Mesenchymal stem cell (in vitro differentiated cells and primary cell): ENCODE data around the gene FAM50B.

Source experiments
- DNase-seq: peaks from one replicate; pipeline ENCODE4 v3.0.0-alpha.2; 2013
- H2AFZ ChIP-seq: one replicate; pipeline ENCODE4 v1.6.1; 2013; ENCODE audit warnings: low read depth, mild to moderate bottlenecking, control low read depth, inconsistent platforms, low read length, moderate library complexity
- H2AK5ac ChIP-seq: 2 replicates; pipeline ENCODE4 v1.6.1; 2013; ENCODE audit warnings: low read length, moderate library complexity, mild to moderate bottlenecking, inconsistent platforms; ENCODE audit not compliant: severe bottlenecking
- H2BK120ac ChIP-seq: one replicate; pipeline ENCODE4 v1.6.1; 2013; ENCODE audit warnings: low read depth, mild to moderate bottlenecking, inconsistent platforms, low read length, moderate library complexity
- H2BK12ac ChIP-seq, 2 experiments: one replicate each; pipeline ENCODE4 v1.6.1; 2013; ENCODE audit warnings: inconsistent platforms in 2 of 2, low read length in 2 of 2, mild to moderate bottlenecking in 2 of 2, moderate library complexity in 2 of 2, control low read depth in 1 of 2
- H2BK15ac ChIP-seq: one replicate; pipeline ENCODE4 v1.6.1; 2013; ENCODE audit warnings: mild to moderate bottlenecking, low read depth, inconsistent platforms; ENCODE audit not compliant: poor library complexity, severe bottlenecking
- H2BK5ac ChIP-seq: 2 replicates; pipeline ENCODE4 v1.6.1; 2013; ENCODE audit warnings: low read depth, mild to moderate bottlenecking, low read length, control low read depth, inconsistent platforms; ENCODE audit not compliant: poor library complexity, severe bottlenecking
- H3K14ac ChIP-seq, 2 experiments: one replicate each; pipeline ENCODE4 v1.6.1; 2013; ENCODE audit warnings: inconsistent platforms in 2 of 2, low read length in 2 of 2, control low read depth in 1 of 2, mild to moderate bottlenecking in 1 of 2, moderate library complexity in 1 of 2
- H3K18ac ChIP-seq, 2 experiments: one replicate each; pipeline ENCODE4 v1.6.1; 2013; ENCODE audit warnings: inconsistent platforms in 2 of 2, low read length in 2 of 2, control low read depth in 1 of 2, low read depth in 1 of 2, mild to moderate bottlenecking in 1 of 2
- H3K23ac ChIP-seq, 2 experiments: one replicate each; pipeline ENCODE4 v1.6.1; 2013; ENCODE audit warnings: inconsistent platforms in 2 of 2, low read length in 2 of 2, mild to moderate bottlenecking in 2 of 2, moderate library complexity in 2 of 2, control low read depth in 1 of 2
- H3K27ac ChIP-seq: 2 replicates; pipeline ENCODE4 v1.5.1; 2013; ENCODE audit warnings: mild to moderate bottlenecking, moderate library complexity, low read length, control low read depth, inconsistent platforms; ENCODE audit not compliant: poor library complexity, severe bottlenecking
- H3K27me3 ChIP-seq, 2 experiments: 2 replicates each; pipeline versions ENCODE4 v1.6.1 to v1.7.0; 2013; ENCODE audit warnings: low read length in 2 of 2, mild to moderate bottlenecking in 2 of 2, moderate library complexity in 2 of 2, control low read depth in 1 of 2, inconsistent platforms in 1 of 2; ENCODE audit not compliant: control insufficient read depth in 1 of 2, insufficient read depth in 1 of 2
- H3K36me3 ChIP-seq, 2 experiments: 2 replicates each; pipeline versions ENCODE4 v1.6.1 to v1.7.0; 2013; ENCODE audit warnings: low read length in 2 of 2, control low read depth in 1 of 2, inconsistent platforms in 1 of 2, low read depth in 1 of 2, mild to moderate bottlenecking in 1 of 2; ENCODE audit not compliant: insufficient read depth in 2 of 2, control insufficient read depth in 1 of 2
- H3K4ac ChIP-seq, 2 experiments: one replicate each; pipeline ENCODE4 v1.6.1; 2013; ENCODE audit warnings: inconsistent platforms in 2 of 2, low read length in 2 of 2, mild to moderate bottlenecking in 2 of 2, moderate library complexity in 2 of 2, control low read depth in 1 of 2, low read depth in 1 of 2
- H3K4me1 ChIP-seq: 2 replicates; pipeline ENCODE4 v1.6.1; 2013; ENCODE audit warnings: low read depth, low read length, control low read depth; ENCODE audit not compliant: control insufficient read depth, insufficient read depth
- H3K4me2 ChIP-seq: 2 replicates; pipeline ENCODE4 v1.6.1; 2013; ENCODE audit warnings: low read length, mild to moderate bottlenecking, inconsistent platforms; ENCODE audit not compliant: poor library complexity, severe bottlenecking
- H3K4me3 ChIP-seq, 2 experiments: 2 replicates each; pipeline versions ENCODE4 v1.5.1 to v1.7.0; 2013; ENCODE audit warnings: low read length in 2 of 2, mild to moderate bottlenecking in 2 of 2, control low read depth in 1 of 2, low read depth in 1 of 2; ENCODE audit not compliant: insufficient read depth in 1 of 2
- H3K79me1 ChIP-seq: replicated peaks from 2 replicates; pipeline ENCODE4 v1.6.1; 2013; ENCODE audit warnings: mild to moderate bottlenecking, control low read depth, low read length, inconsistent platforms; ENCODE audit not compliant: poor library complexity, severe bottlenecking
- H3K9ac ChIP-seq: 2 replicates; pipeline ENCODE4 v1.7.0; 2013; ENCODE audit warnings: mild to moderate bottlenecking, low read length, moderate library complexity
- H3K9me3 ChIP-seq: 2 replicates; pipeline ENCODE4 v1.7.0; 2013; ENCODE audit warnings: mild to moderate bottlenecking, low read length; ENCODE audit not compliant: control insufficient read depth
- H4K8ac ChIP-seq: one replicate; pipeline ENCODE4 v1.6.1; 2013; ENCODE audit warnings: inconsistent platforms, mild to moderate bottlenecking, low read length, moderate library complexity
- H4K91ac ChIP-seq: one replicate; pipeline ENCODE4 v1.6.1; 2013; ENCODE audit warnings: mild to moderate bottlenecking, low read length, inconsistent platforms
- WGBS: methylation state at CpG from one replicate; pipeline ENCODE4 v1.1.7; 2013; ENCODE audit warnings: mixed read lengths; 5-methylcytosine and 5-hydroxymethylcytosine counted together

FAM50B gene

DNA sequence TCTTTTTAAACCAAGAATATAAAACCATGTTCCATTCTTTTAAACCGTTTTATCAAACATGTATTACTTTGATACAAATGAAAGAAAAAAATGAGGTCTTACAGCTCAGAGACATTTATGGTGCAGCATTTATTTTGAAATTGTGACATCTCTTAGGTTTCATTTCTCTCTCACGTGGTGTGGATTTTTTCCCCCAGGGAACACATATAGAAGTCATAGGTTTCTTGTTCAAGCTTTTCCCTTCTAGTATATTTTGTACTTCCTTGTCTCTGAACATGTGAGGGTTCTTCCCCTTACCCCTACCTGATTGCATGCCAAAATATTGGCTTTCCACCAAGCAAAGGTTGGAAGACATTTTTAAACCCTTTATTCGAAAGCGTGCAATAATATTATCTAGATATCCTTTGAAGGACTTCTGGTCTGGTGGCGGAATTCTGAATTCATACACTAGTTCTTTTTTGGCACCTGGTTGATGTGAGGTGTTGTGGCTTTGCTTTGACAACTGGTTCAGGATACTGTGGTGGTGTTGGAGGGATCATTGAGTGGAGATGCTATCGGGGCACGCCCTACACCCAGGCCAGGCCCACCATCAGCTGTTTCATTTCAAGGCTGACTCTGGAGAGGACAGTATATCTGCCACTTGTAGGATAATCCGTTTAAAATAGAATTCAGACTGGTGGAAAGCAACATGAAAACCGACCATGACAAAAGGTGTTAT lies 5.6 kb upstream of the FAM50B start:
- Histone ChIP-seq H3K4me2 (no peak overlapping the region), H3K9me3 (no peaks in the 10 kb centered on the region), H3K36me3 (no peaks in the 10 kb centered on the region), H3K18ac (peak overlapping the region; percentile 3 to 33), H3K4me1 (peaks cover 9% of the 10 kb centered on the region), H4K91ac (peak overlapping the region; percentile 15), H3K23ac (no peak overlapping the region), H3K79me1 (no peaks in the 10 kb centered on the region), H2AFZ (no peak overlapping the region), H2BK12ac (peak overlapping the region in 1 of 2 experiments; percentile 92), H2BK5ac (no peak overlapping the region), H2AK5ac (peak overlapping the region; percentile 16), H3K14ac (no peak overlapping the region), H3K9ac (peak overlapping the region; percentile 53), H3K27ac (no peak overlapping the region), H2BK15ac (no peak overlapping the region), H3K27me3 (no peaks in the 10 kb centered on the region), H3K4me3 (no peak overlapping the region), H2BK120ac (no peak overlapping the region), H4K8ac (peak overlapping the region; percentile 84), H3K4ac (no peak overlapping the region)
- WGBS: 51% methylated on average over 7 of the region's 9 CpGs
- DNase-seq: no peak

DNA sequence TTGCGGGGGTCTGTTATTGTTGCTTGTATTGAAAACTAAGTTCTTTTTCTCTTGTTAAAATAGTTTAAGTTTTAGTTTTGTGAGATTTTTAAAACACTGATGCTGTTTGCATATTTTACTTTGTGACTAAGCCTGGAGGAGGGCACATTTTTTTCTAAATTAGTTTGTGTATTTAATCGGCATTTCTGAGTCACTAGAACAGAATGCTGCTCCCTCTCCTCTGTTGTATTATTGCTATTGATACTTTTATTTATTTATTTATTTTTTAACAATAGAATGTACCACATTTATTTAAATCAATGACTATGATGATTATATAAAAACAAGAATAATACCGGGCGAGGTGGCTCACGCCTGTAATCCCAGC lies 5.1 kb upstream of the FAM50B start:
- Histone ChIP-seq H2AK5ac (no peak overlapping the region), H3K18ac (no peak overlapping the region), H3K14ac (no peak overlapping the region), H3K4me3 (no peak overlapping the region), H4K91ac (no peak overlapping the region), H3K9ac (peak overlapping the region; percentile 53), H2BK15ac (no peak overlapping the region), H3K4me2 (no peak overlapping the region), H4K8ac (no peak overlapping the region), H3K23ac (no peak overlapping the region), H3K36me3 (no peaks in the 10 kb centered on the region), H3K27me3 (no peaks in the 10 kb centered on the region), H3K79me1 (no peaks in the 10 kb centered on the region), H3K27ac (no peak overlapping the region), H2BK12ac (no peak overlapping the region), H2AFZ (no peak overlapping the region), H3K9me3 (no peaks in the 10 kb centered on the region), H3K4ac (no peak overlapping the region), H3K4me1 (peaks cover 8% of the 10 kb centered on the region), H2BK5ac (no peak overlapping the region), H2BK120ac (no peak overlapping the region)
- peak; percentile 51 for DNase-seq
- 68% methylated on average over 4 of the region's 5 CpGs for WGBS

DNA sequence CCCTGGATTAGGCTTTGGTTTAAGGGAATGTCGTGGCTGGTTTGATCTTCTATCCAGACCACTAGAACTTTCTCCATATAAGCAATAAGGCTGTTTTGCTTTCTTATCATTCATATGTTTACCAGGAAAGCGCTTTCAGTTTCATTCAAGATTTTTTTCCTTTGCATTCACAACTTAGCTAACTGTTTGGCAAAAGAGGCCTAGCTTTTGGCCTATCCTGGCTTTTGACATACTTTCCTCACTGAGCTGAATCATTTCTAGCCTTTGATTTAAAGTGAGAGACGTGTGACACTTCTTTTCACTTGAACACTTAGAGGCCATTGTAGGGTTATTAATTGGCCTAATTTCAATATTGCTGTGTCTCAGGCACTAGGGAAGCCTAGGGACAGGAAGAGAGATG lies 1.7 kb upstream of the FAM50B start:
- H3K9ac ChIP-seq: peak overlapping the region; percentile 40
- H2BK12ac ChIP-seq: no peak overlapping the region
- H3K9me3 ChIP-seq: no peaks in the 10 kb centered on the region
- no peak overlapping the region for H3K23ac ChIP-seq
- H3K4me2 ChIP-seq: no peak overlapping the region
- H2BK5ac ChIP-seq: no peak overlapping the region
- H2AK5ac ChIP-seq: no peak overlapping the region
- H2BK15ac ChIP-seq: no peak overlapping the region
- H3K27me3 ChIP-seq: no peaks in the 10 kb centered on the region
- H4K8ac ChIP-seq: no peak overlapping the region
- no peak overlapping the region for H3K4me3 ChIP-seq
- H3K18ac ChIP-seq: peak overlapping the region in 1 of 2 experiments; percentile 29
- H3K4ac ChIP-seq: no peak overlapping the region
- no peaks in the 10 kb centered on the region for H3K36me3 ChIP-seq
- no peak overlapping the region for H3K14ac ChIP-seq
- H2AFZ ChIP-seq: no peak overlapping the region
- no peak overlapping the region for H2BK120ac ChIP-seq
- no peaks in the 10 kb centered on the region for H3K79me1 ChIP-seq
- H3K27ac ChIP-seq: no peak overlapping the region
- peak; percentile 54 for DNase-seq
- H3K4me1 ChIP-seq: peaks cover 5% of the 10 kb centered on the region
- 95% methylated on average over 2 of the region's 3 CpGs for WGBS
- no peak overlapping the region for H4K91ac ChIP-seq

DNA sequence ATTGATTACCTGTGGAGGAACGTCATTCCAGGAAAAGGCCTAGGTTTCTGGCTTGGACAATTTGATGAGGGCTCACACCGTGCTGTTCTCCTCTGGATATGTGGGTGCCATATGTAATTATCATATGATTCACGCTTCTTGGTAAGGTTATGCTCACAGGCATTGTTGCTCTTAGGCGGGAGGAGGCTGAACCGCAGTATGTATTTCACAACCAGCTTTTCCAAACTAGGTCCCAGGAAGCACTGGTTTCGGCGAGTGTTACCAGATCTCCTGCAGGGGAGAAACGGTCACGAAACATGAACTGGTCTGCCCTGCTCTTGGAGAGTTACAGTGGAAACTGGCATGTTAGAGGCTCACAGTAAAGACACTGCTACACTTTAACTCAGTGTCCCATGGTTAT lies 793 bp upstream of the FAM50B start:
- Histone ChIP-seq H3K36me3 (no peaks in the 10 kb centered on the region), H4K91ac (no peak overlapping the region), H3K9ac (peak overlapping the region; percentile 79), H3K9me3 (no peaks in the 10 kb centered on the region), H3K4me1 (peaks cover 5% of the 10 kb centered on the region), H4K8ac (peak overlapping the region; percentile 95), H2BK15ac (no peak overlapping the region), H3K14ac (no peak overlapping the region), H3K27ac (no peak overlapping the region), H2BK120ac (no peak overlapping the region), H2AK5ac (no peak overlapping the region), H3K4me3 (peak overlapping the region in 1 of 2 experiments; percentile 70), H3K23ac (no peak overlapping the region), H2BK12ac (no peak overlapping the region), H2BK5ac (no peak overlapping the region), H3K79me1 (no peaks in the 10 kb centered on the region), H3K4me2 (no peak overlapping the region), H3K18ac (no peak overlapping the region), H2AFZ (no peak overlapping the region), H3K4ac (peak overlapping the region in 1 of 2 experiments; percentile 24), H3K27me3 (no peaks in the 10 kb centered on the region)
- peak; percentile 21 for DNase-seq
- WGBS: 79% methylated on average over 9 of the region's 9 CpGs
